Testis (tissue), 2 donors: Measurements from ENCODE around the gene SFMBT1.

Experiments used
- CTCF ChIP-seq, 3 experiments: fragments of 450-650 bp in 2 of 3; fragments of 200-600 bp in 1 of 3; sonication (generic) in 1 of 3; IDR thresholded peaks; one replicate each; pipeline ENCODE4 v1.5.1; 2016 to 2019; ENCODE audit warnings: antibody characterized with exemption in 3 of 3, mild to moderate bottlenecking in 2 of 3, moderate library complexity in 1 of 3
- POLR2A ChIP-seq: fragments of 450-650 bp; IDR thresholded peaks from one replicate; pipeline ENCODE4 v1.6.1; 2017; ENCODE audit warnings: antibody characterized with exemption, mild to moderate bottlenecking, moderate library complexity

GRCh38 chr3:52881871-52882270 is 164.0 kb downstream of the SFMBT1 start:
- TF ChIP-seq CTCF (IDR thresholded peaks at IDR 0.05): no peak
- TF ChIP-seq POLR2A: no peak
